Activated naive CD8-positive, alpha-beta T cell treated with anti-CD3 and anti-CD28 coated beads, Interleukin-2, amount 50 U/mL, for 24 hours (primary cell): ENCODE results near the gene TRIM65.
A peak's percentile ranks its signal among the peaks of the same experiment; 100 is the strongest.

Experiments used
- ATAC-seq: fragments of 150-1000 bp; cut with Tn5 transposase; one replicate; pipeline ENCODE4 v1.10.0; 2021
- DNase-seq: peaks from one replicate; pipeline ENCODE4 v3.0.0; 2021
- H3K27ac Mint-ChIP-seq: one replicate; pipeline ENCODE4 v1.8.0; 2021; ENCODE audit warnings: mild to moderate bottlenecking, mixed read lengths
- H3K27me3 Mint-ChIP-seq: one replicate; pipeline ENCODE4 v1.8.0; 2021; ENCODE audit warnings: mixed read lengths
- H3K36me3 Mint-ChIP-seq: one replicate; pipeline ENCODE4 v1.8.0; 2021; ENCODE audit warnings: low read depth, mixed read lengths
- H3K4me1 Mint-ChIP-seq: one replicate; pipeline ENCODE4 v1.8.0; 2021; ENCODE audit warnings: mixed read lengths
- H3K4me3 Mint-ChIP-seq: one replicate; pipeline ENCODE4 v1.8.0; 2021; ENCODE audit warnings: mild to moderate bottlenecking, moderate library complexity, mixed read lengths
- H3K9me3 Mint-ChIP-seq: one replicate; pipeline ENCODE4 v1.8.0; 2021; ENCODE audit warnings: mixed read lengths

The TRIM65 gene

GRCh38 chr17:75908201-75908600, 11.4 kb upstream of the TRIM65 start:
- DNase-seq (no peak), ATAC-seq (no peak)
- Mint-ChIP-seq H3K27me3 (no peaks in the 10 kb centered on the region), H3K9me3 (no peaks in the 10 kb centered on the region), H3K4me1 (peaks cover 18% of the 10 kb centered on the region), H3K27ac (no peak overlapping the region), H3K36me3 (peaks cover 4% of the 10 kb centered on the region), H3K4me3 (no peak overlapping the region)

GRCh38 chr17:75906143-75906884, 9.6 kb upstream of the TRIM65 start:
- Mint-ChIP-seq H3K4me3 (no peak overlapping the region), H3K4me1 (peaks cover 24% of the 10 kb centered on the region), H3K36me3 (peaks cover 9% of the 10 kb centered on the region)

GRCh38 chr17:75904749-75905521, 8.2 kb upstream of the TRIM65 start, which contains the start of gene MRPL38:
Gene MRPL38 (minus strand): TSS chr17:75904884. CDS start chr17:75904875, 9 bp downstream.
- peaks cover 23% of the 10 kb centered on the region for H3K4me1 Mint-ChIP-seq
- DNase-seq (peak; percentile 96), ATAC-seq (peak; percentile 99)
- peak within 1 kb of the TSS; percentile 95 for H3K27ac Mint-ChIP-seq
- H3K36me3 Mint-ChIP-seq: peaks cover 9% of the 10 kb centered on the region
- H3K27me3 Mint-ChIP-seq: no peaks in the 10 kb centered on the region
- H3K9me3 Mint-ChIP-seq: no peaks in the 10 kb centered on the region
- peak within 1 kb of the TSS; percentile 98 for H3K4me3 Mint-ChIP-seq

More at GRCh38 chr17:75906143-75906884, 9.6 kb upstream of the TRIM65 start:
- Mint-ChIP-seq H3K27me3 (no peaks in the 10 kb centered on the region), H3K9me3 (no peaks in the 10 kb centered on the region), H3K27ac (no peak overlapping the region)
- ATAC-seq: no peak
- DNase-seq: no peak

DNA sequence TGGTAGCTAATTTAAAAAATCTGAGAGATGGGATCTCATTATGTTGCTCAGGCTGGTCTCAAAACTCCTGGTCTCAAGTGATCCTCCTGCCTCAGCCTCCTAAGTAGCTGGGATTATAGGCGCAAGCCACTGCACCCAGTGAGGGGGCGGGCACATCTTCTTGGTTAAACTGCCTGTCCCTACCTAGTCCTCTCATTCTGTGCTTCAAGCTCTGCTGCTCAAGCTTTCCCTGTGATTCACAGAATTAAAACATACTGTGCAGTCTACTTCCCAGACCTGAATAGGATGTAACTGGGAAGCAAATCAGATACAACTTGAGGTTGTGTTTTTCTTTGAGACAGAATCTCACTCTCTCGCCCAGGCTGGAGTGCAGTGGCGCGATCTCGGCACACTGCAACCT, 5.7 kb upstream of the TRIM65 start:
- H3K9me3 Mint-ChIP-seq: no peaks in the 10 kb centered on the region
- ATAC-seq (no peak), DNase-seq (no peak)
- no peaks in the 10 kb centered on the region for H3K27me3 Mint-ChIP-seq
- no peak overlapping the region for H3K4me3 Mint-ChIP-seq
- H3K27ac Mint-ChIP-seq: no peak overlapping the region
- H3K4me1 Mint-ChIP-seq: peaks cover 27% of the 10 kb centered on the region
- H3K36me3 Mint-ChIP-seq: peaks cover 9% of the 10 kb centered on the region

DNA sequence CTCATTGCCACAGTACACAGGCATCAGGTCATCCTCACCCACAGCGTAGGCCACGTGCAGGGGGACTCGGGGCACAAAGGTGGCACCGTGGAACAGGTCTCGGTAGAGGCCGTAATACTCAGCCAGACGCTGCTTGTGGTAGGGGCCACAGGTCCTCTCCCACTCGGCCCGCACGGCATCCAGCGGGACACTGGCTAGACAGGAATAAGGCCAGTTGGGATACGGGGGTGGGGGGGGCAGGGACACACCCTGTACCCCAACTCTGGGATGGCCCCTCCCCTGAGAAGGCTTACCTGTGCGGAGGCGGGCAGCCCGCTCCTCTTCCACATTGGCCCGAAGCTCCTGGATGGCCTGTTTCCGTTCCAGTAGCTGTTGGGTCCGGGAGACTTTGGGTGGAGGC, 5.0 kb upstream of the TRIM65 start:
- Mint-ChIP-seq H3K27me3 (no peaks in the 10 kb centered on the region), H3K4me3 (no peak overlapping the region), H3K36me3 (peaks cover 9% of the 10 kb centered on the region), H3K4me1 (peaks cover 28% of the 10 kb centered on the region), H3K27ac (no peak overlapping the region), H3K9me3 (no peaks in the 10 kb centered on the region)
- ATAC-seq: no peak
- no peak for DNase-seq

DNA sequence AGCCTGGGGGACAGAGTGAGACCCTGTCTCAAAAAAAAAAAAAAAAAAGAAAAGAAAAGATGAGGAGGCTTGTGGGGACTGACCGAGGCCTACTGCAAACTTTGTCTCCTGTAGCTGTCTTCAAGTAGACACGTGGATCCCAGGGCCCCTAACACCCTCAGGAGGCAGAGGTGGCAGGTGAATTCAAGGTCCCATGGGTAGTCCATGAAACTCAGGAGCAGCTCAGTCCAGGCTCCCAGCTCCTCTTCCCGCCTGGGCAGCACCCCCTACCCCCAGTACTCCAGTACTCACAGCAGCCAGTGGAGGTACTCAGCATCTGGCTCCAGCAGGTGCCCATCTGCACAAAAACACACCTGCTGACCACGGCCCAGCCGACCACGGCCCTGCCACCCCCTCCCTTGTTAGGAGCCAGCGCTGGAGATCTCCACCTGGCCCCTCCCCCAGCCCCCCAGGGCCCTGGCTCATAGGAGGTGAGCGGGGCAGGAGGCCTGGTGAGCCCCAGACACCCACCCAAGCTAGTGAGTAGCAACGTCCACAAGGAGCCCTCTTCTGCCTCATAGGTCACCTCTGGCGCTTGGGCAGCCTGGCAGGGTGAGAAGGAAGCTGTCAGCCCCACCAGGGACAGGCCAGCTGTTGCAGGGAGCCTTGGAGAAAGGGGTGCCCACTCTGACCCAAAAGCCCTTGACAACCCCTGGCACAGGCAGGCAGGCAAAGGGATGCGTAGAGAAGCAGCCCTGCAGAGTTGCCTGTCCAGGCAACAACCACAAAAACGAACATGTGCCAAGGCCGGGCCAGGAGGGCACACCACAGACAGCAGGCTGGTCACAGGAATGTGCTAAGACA, 4.2 kb upstream of the TRIM65 start:
- Mint-ChIP-seq H3K4me3 (no peak overlapping the region), H3K4me1 (peaks cover 25% of the 10 kb centered on the region), H3K27ac (no peak overlapping the region), H3K9me3 (no peaks in the 10 kb centered on the region), H3K36me3 (peaks cover 9% of the 10 kb centered on the region), H3K27me3 (no peaks in the 10 kb centered on the region)
- ATAC-seq (no peak), DNase-seq (no peak)

DNA sequence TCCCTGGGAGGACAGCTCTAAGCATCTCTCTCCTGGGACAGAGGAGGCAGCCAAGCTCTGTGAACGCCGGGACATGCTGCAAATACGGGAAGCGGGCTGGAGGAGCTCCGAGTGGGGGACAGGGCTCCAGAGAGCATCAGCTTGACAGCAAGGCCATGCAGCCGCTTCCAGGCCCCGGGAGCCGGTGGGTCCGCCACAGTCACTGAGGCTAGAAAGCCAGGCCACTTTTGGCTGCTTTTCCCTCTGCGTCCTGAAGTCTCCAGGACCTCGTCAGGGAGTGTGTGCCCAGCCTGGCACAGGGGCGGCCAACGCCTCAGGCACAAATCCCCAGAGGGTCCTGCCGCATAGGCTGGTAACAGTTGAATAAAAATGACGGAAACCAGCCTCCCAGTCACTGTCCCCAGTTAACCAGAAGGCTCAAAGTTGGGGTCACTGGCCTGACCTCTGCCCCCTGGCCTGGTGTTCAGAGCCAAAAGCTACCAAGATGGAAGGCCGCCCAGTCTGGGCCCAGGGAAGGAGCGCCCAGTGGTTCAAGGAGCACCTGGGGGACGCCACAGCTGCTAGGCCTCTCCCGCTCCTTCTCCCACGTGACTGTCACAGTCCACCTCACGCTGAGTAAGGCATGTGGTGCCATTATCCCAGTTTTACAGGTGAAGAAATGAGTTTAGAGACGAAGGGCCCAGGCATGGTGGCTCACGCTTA, 3.2 kb upstream of the TRIM65 start:
- Mint-ChIP-seq H3K27ac (no peak overlapping the region), H3K27me3 (no peaks in the 10 kb centered on the region), H3K36me3 (peaks cover 16% of the 10 kb centered on the region), H3K4me3 (no peak overlapping the region), H3K4me1 (peaks cover 28% of the 10 kb centered on the region), H3K9me3 (no peaks in the 10 kb centered on the region)
- ATAC-seq (no peak), DNase-seq (no peak)

DNA sequence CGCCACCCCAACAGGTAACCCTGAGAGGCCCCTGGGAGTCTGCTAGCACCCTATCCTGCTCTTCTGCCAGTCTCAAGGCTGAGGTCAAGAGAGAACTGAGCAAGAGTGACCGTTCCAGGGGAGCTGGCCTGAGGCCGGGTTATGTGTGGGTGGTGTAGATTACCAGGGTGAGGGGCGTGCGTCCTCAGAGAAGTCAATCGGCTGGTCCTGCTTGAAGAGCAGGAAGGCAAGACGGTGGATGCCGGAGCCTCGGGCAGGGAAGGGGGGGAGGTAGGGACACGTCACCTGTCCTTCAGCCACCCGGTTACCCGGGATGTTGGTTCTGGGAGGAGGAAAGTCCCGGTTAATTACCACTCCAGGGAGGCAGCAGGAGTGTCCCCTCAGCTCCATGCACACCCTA, 2.6 kb upstream of the TRIM65 start:
- H3K4me3 Mint-ChIP-seq: no peak overlapping the region
- H3K9me3 Mint-ChIP-seq: no peaks in the 10 kb centered on the region
- no peaks in the 10 kb centered on the region for H3K27me3 Mint-ChIP-seq
- H3K36me3 Mint-ChIP-seq: peaks cover 16% of the 10 kb centered on the region
- no peak overlapping the region for H3K27ac Mint-ChIP-seq
- peaks cover 29% of the 10 kb centered on the region for H3K4me1 Mint-ChIP-seq
- ATAC-seq (no peak), DNase-seq (no peak)

DNA sequence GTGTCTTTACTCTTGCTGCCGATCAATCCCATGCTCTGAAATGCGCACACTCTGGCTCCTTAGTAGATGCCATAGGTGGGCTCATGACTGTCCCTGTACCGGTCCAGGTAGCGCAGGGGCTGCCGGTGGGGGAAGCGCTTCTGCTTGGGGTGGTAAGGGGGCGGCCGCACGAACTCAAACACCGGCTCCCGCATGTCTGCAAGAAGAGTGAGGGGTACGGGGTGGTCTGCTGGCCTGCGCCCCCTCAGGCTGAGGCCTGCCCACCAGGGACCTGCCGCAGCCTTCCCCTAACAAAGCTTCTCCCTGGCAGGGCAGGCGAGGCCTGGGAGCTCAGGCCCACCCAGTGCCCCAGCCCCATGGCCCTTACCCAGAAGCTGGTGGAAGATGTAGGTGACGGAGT, 2.0 kb upstream of the TRIM65 start:
- Mint-ChIP-seq H3K27ac (no peak overlapping the region), H3K9me3 (no peaks in the 10 kb centered on the region), H3K4me3 (no peak overlapping the region), H3K27me3 (no peaks in the 10 kb centered on the region), H3K36me3 (peaks cover 14% of the 10 kb centered on the region), H3K4me1 (peaks cover 32% of the 10 kb centered on the region)
- ATAC-seq (no peak), DNase-seq (no peak)

DNA sequence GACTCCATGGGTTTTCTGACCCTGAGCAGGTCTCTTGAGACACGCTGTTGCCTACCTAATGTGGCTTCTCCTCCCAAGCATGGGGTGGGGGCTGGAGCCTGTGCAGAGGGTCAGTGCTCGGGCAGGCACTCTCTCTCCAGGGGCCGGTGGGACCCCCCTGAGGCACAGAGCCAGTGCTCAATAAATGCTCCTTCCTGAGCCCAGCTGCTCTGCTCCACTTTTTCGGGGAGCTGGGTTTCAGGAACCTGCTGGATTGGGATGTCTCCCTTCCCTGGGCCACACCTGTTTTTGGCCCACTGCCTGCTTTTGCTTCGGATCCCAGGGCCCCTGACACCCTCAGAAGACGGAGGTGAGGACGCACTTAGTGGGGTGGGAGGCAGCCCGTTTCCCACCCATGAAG, 1.3 kb upstream of the TRIM65 start:
- Mint-ChIP-seq H3K27ac (no peak overlapping the region), H3K9me3 (no peaks in the 10 kb centered on the region), H3K4me1 (peaks cover 27% of the 10 kb centered on the region), H3K27me3 (no peaks in the 10 kb centered on the region), H3K36me3 (peaks cover 14% of the 10 kb centered on the region), H3K4me3 (no peak overlapping the region)
- ATAC-seq (no peak), DNase-seq (no peak)

GRCh38 chr17:75897160-75898019, 639 bp upstream of the TRIM65 start:
- Mint-ChIP-seq H3K27me3 (no peaks in the 10 kb centered on the region), H3K9me3 (no peaks in the 10 kb centered on the region), H3K27ac (peak overlapping the region; percentile 66), H3K4me3 (peak overlapping the region; percentile 12), H3K4me1 (peaks cover 24% of the 10 kb centered on the region), H3K36me3 (peaks cover 14% of the 10 kb centered on the region)
- no peak for ATAC-seq
- no peak for DNase-seq

GRCh38 chr17:75895370-75896155, 1.2 kb downstream of the TRIM65 start:
- peaks cover 23% of the 10 kb centered on the region for H3K4me1 Mint-ChIP-seq
- no peak for ATAC-seq
- H3K9me3 Mint-ChIP-seq: no peaks in the 10 kb centered on the region
- no peaks in the 10 kb centered on the region for H3K27me3 Mint-ChIP-seq
- DNase-seq: no peak
- peak overlapping the region; percentile 90 for H3K4me3 Mint-ChIP-seq
- H3K27ac Mint-ChIP-seq: peak overlapping the region; percentile 93
- peaks cover 8% of the 10 kb centered on the region for H3K36me3 Mint-ChIP-seq
